ENCODE results near the gene TRIP10. TPM values are rescaled to one million over a fixed set of nuclear protein-coding genes. Genes with fewer than 3 reads are reported as not detected.

TRIP10 gene
- total RNA-seq, 1 experiment from 2014 or later, result 107 TPM

DNA sequence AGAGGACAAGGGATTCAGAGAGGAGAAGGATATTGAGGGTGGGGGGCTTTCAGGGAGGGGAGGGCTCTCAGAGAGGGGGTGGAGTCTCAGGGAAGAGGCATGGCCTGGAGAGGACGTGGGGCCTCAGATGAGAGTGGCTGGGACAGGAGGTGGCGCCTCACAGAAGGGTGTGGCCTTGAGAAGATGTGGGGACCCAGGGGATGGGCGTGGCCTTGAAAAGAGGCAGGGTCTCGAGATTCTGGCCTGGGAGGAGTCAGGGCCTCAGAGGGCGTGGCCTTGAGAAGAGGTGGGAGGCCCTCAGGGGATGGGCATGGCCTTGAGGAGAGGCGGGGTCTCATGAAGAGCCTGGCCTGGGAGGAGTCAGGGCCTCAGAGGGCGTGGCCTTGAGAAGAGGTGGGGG lies 45.8 kb upstream of the TRIP10 start:
- DNase-seq, result no peak
- H3K4me3 Mint-ChIP-seq (ENCODE audit: unreplicated experiment), result no peak overlapping the region
- intact Hi-C loops (cut with micrococcal nuclease; ENCODE audit: unreplicated experiment), result no loop called here
- ChIA-PET POLR2A (no interaction called here), CTCF (no interaction called here)
- no peaks in the 10 kb centered on the region for H3K36me3 ChIP-seq (ENCODE audit: control insufficient read depth, insufficient read depth, low read length)
- peaks cover 8% of the 10 kb centered on the region for H3K36me3 Mint-ChIP-seq (ENCODE audit: insufficient read depth, unreplicated experiment)
- no peaks in the 10 kb centered on the region for H3K4me1 ChIP-seq
- no peak overlapping the region for H3K4me3 ChIP-seq (ENCODE audit: low read depth, low read length)
- H3K4me1 Mint-ChIP-seq (ENCODE audit: low read depth, unreplicated experiment), result peaks cover 3% of the 10 kb centered on the region
- no peaks in the 10 kb centered on the region for H3K27me3 Mint-ChIP-seq (ENCODE audit: insufficient read depth, unreplicated experiment)
- H3K9me3 ChIP-seq, result no peaks in the 10 kb centered on the region
- H3K9me3 Mint-ChIP-seq (ENCODE audit: unreplicated experiment), result peaks cover 10% of the 10 kb centered on the region
- no TSS peak for BruUV-seq (replicated peaks)
- TF ChIP-seq, protein P1, sequence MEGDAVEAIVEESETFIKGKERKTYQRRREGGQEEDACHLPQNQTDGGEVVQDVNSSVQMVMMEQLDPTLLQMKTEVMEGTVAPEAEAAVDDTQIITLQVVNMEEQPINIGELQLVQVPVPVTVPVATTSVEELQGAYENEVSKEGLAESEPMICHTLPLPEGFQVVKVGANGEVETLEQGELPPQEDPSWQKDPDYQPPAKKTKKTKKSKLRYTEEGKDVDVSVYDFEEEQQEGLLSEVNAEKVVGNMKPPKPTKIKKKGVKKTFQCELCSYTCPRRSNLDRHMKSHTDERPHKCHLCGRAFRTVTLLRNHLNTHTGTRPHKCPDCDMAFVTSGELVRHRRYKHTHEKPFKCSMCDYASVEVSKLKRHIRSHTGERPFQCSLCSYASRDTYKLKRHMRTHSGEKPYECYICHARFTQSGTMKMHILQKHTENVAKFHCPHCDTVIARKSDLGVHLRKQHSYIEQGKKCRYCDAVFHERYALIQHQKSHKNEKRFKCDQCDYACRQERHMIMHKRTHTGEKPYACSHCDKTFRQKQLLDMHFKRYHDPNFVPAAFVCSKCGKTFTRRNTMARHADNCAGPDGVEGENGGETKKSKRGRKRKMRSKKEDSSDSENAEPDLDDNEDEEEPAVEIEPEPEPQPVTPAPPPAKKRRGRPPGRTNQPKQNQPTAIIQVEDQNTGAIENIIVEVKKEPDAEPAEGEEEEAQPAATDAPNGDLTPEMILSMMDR (IDR thresholded peaks at IDR 0.05; ENCODE audit: insufficient read depth in 1 of 2, low read depth in 1 of 2, low read length in 1 of 2, severe bottlenecking in 1 of 2, unreplicated experiment in 1 of 2), result no peak
- no peak overlapping the region for H3K27ac Mint-ChIP-seq (ENCODE audit: unreplicated experiment)
- H3K27me3 ChIP-seq (replicated peaks; ENCODE audit: control insufficient read depth, insufficient read depth, low read length), result no peaks in the 10 kb centered on the region

DNA sequence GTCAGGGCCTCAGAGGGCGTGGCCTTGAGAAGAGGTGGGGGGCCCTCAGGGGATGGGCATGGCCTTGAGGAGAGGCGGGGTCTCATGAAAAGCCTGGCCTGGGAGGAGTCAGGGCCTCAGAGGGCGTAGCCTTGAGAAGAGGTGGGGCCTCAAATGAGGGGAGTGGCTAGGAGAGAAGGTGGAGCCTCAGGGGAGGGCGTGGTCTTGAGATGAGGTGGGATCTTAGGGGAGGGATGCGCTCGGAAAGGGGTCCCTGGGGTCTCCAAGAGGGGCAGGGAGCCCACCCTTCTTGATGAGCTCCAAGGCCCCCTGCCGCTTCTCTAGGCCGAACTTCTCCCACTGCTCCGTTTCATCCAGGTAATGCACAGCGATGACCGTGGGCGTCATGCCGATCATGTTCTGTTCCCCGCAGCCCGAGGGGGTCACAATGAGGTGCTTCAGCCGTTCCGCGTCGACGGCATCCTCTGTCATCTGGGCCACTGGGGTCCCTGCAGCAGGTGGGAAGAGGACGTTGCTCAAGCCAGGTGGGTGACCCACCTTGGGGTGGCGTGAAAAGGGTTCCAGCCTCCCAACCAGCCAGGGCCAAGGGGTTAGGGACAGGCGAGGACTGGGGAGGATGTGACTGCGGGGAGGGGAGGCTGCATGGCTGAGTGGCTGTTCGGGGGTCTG lies 45.2 kb upstream of the TRIP10 start:
- TF ChIP-seq, protein P1 (IDR thresholded peaks at IDR 0.05; ENCODE audit: insufficient read depth in 1 of 2, low read depth in 1 of 2, low read length in 1 of 2, severe bottlenecking in 1 of 2, unreplicated experiment in 1 of 2), result no peak
- H3K4me3 ChIP-seq (ENCODE audit: low read depth, low read length), result no peak overlapping the region
- CTCF ChIA-PET, result no interaction called here
- H3K4me1 ChIP-seq, result no peaks in the 10 kb centered on the region
- POLR2A ChIA-PET, result no interaction called here
- H3K9me3 ChIP-seq, result no peaks in the 10 kb centered on the region
- no peak for DNase-seq
- Mint-ChIP-seq H3K4me3 (ENCODE audit: unreplicated experiment) (no peak overlapping the region), H3K4me1 (ENCODE audit: low read depth, unreplicated experiment) (no peaks in the 10 kb centered on the region), H3K9me3 (ENCODE audit: unreplicated experiment) (peaks cover 4% of the 10 kb centered on the region), H3K36me3 (ENCODE audit: insufficient read depth, unreplicated experiment) (peaks cover 2% of the 10 kb centered on the region), H3K27ac (ENCODE audit: unreplicated experiment) (no peak overlapping the region), H3K27me3 (ENCODE audit: insufficient read depth, unreplicated experiment) (no peaks in the 10 kb centered on the region)
- H3K36me3 ChIP-seq (ENCODE audit: control insufficient read depth, insufficient read depth, low read length), result no peaks in the 10 kb centered on the region
- H3K27me3 ChIP-seq (replicated peaks; ENCODE audit: control insufficient read depth, insufficient read depth, low read length), result no peaks in the 10 kb centered on the region
- BruUV-seq (replicated peaks), result no TSS peak
- intact Hi-C loops (cut with micrococcal nuclease; ENCODE audit: unreplicated experiment), result no loop called here

DNA sequence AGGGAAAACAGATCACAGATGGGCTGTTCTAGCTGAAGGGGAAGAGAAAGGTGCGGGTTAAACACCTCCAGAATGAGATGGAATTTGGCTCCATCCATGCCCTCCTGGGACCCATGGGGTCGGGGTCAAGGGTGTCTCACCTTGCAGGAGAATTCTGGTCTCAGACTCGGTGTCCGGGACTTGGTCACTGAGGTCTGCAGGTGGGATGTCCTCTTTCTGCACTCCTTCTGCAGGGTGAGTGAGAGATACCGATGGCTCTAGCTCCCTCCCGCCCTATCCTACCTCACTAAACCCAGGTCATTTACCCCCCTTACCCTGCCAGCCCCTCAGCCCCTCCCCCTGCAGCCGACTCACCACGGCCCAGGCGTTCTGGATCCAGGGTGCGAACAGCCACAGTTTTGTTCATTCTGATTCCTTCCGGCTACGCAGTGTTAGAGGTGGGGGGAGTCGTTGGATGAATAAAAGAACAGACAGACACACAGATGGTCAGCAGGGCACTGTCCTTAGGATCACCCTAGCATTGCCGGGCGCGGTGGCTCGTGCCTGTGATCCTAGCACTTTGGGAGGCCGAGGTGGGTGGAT lies 43.1 kb upstream of the TRIP10 start:
- POLR2A ChIA-PET, result no interaction called here
- H3K27me3 Mint-ChIP-seq (ENCODE audit: insufficient read depth, unreplicated experiment), result no peaks in the 10 kb centered on the region
- no peaks in the 10 kb centered on the region for H3K27me3 ChIP-seq (replicated peaks; ENCODE audit: control insufficient read depth, insufficient read depth, low read length)
- H3K4me1 Mint-ChIP-seq (ENCODE audit: low read depth, unreplicated experiment), result no peaks in the 10 kb centered on the region
- H3K4me3 Mint-ChIP-seq (ENCODE audit: unreplicated experiment), result no peak overlapping the region
- no peak overlapping the region for H3K4me3 ChIP-seq (ENCODE audit: low read depth, low read length)
- no peaks in the 10 kb centered on the region for H3K9me3 Mint-ChIP-seq (ENCODE audit: unreplicated experiment)
- CTCF ChIA-PET, result no interaction called here
- intact Hi-C loops (cut with micrococcal nuclease; ENCODE audit: unreplicated experiment), result no loop called here
- no peaks in the 10 kb centered on the region for H3K4me1 ChIP-seq
- H3K9me3 ChIP-seq, result no peaks in the 10 kb centered on the region
- H3K36me3 Mint-ChIP-seq (ENCODE audit: insufficient read depth, unreplicated experiment), result no peaks in the 10 kb centered on the region
- H3K27ac Mint-ChIP-seq (ENCODE audit: unreplicated experiment), result no peak overlapping the region
- no peak for DNase-seq
- TF ChIP-seq, protein P1 (IDR thresholded peaks at IDR 0.05; ENCODE audit: insufficient read depth in 1 of 2, low read depth in 1 of 2, low read length in 1 of 2, severe bottlenecking in 1 of 2, unreplicated experiment in 1 of 2), result no peak
- no TSS peak for BruUV-seq (replicated peaks)
- H3K36me3 ChIP-seq (ENCODE audit: control insufficient read depth, insufficient read depth, low read length), result no peaks in the 10 kb centered on the region
